ENCODE results near the gene MAPK11.

DNA sequence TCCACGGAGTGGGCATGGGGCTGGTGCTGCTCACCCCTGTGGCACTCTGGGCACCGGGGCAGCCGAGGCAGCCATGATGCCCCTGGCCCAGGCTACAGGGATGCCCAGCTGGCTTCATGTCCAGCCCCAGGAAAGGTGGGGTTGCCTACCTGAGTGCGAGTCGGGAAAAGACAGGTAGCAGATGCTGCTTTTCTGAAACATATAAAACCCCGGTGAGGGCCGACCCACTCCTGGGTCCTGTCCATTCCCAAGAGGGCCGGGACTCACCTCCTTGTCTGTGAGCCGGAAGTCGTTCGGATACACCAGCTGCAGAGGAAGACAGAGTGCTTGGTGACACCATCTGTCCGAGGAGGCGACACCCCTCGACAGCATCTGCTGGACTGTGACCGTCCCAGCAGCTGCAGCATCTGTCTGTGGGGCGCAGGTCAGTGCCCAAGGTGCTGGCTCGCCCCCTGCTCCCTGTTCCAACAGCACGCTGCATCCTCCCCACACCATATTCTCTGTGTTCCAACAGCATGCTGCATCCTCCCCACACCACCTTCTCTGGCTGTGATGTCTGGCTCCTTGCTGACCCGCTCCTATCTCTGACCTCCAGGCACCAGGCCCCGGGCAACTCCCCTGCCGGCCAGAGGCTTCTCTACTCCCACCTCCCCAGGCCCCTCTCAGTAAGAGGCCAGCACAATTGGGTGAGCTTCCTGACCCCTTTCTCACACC lies 48.7 kb upstream of the MAPK11 start:
- no peak for TF ChIP-seq EZH2 (IDR thresholded peaks at IDR 0.05; ENCODE audit: low read length, missing control alignments)
- TF ChIP-seq, protein P1, sequence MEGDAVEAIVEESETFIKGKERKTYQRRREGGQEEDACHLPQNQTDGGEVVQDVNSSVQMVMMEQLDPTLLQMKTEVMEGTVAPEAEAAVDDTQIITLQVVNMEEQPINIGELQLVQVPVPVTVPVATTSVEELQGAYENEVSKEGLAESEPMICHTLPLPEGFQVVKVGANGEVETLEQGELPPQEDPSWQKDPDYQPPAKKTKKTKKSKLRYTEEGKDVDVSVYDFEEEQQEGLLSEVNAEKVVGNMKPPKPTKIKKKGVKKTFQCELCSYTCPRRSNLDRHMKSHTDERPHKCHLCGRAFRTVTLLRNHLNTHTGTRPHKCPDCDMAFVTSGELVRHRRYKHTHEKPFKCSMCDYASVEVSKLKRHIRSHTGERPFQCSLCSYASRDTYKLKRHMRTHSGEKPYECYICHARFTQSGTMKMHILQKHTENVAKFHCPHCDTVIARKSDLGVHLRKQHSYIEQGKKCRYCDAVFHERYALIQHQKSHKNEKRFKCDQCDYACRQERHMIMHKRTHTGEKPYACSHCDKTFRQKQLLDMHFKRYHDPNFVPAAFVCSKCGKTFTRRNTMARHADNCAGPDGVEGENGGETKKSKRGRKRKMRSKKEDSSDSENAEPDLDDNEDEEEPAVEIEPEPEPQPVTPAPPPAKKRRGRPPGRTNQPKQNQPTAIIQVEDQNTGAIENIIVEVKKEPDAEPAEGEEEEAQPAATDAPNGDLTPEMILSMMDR (conservative IDR thresholded peaks at IDR 0.05 in 1 of 2, IDR thresholded peaks at IDR 0.05 in 1 of 2; ENCODE audit: low read depth in 1 of 2, low read length in 2 of 2), result no peak

Measured in fibroblast of lung (primary cell).